22Rv1 (cell line): ENCODE measurements around the gene CLMP.

ENCODE experiments used
- H3K27ac ChIP-seq: fragments of 450-650 bp; 2 replicates; pipeline ENCODE4 v1.5.1; 2017
- ZFX ChIP-seq: fragments of 450-650 bp; IDR thresholded peaks from 2 replicates; pipeline ENCODE4 v1.6.1; 2017; ENCODE audit warnings: antibody characterized with exemption, borderline replicate concordance
- TF ChIP-seq, protein P1 (sequence below): fragments of 450-650 bp; IDR thresholded peaks from 2 replicates; pipeline ENCODE4 v1.5.1; 2017; ENCODE audit warnings: mild to moderate bottlenecking

Gene CLMP

DNA sequence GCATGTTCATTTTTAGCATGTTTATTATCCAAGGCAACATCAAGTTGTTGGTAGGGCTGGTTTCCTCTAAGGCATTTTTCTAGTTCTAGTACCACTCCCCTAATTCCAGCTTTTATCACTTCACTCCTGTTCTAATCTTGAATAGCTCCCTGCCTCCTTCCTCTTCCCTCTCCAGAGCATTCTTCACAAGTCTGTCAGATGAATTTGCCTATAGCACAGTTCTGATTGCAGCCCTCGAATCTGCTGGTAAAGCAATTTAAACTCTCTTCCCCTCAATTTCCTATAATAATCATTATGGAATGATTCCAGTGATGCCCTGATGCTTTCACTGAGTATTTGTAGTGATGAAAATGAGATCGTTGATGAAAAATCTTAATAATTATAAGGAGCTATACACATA lies 43.3 kb downstream of the CLMP start:
- no peak overlapping the region for H3K27ac ChIP-seq
- TF ChIP-seq ZFX = no peak
- TF ChIP-seq, protein P1, sequence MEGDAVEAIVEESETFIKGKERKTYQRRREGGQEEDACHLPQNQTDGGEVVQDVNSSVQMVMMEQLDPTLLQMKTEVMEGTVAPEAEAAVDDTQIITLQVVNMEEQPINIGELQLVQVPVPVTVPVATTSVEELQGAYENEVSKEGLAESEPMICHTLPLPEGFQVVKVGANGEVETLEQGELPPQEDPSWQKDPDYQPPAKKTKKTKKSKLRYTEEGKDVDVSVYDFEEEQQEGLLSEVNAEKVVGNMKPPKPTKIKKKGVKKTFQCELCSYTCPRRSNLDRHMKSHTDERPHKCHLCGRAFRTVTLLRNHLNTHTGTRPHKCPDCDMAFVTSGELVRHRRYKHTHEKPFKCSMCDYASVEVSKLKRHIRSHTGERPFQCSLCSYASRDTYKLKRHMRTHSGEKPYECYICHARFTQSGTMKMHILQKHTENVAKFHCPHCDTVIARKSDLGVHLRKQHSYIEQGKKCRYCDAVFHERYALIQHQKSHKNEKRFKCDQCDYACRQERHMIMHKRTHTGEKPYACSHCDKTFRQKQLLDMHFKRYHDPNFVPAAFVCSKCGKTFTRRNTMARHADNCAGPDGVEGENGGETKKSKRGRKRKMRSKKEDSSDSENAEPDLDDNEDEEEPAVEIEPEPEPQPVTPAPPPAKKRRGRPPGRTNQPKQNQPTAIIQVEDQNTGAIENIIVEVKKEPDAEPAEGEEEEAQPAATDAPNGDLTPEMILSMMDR = no peak

DNA sequence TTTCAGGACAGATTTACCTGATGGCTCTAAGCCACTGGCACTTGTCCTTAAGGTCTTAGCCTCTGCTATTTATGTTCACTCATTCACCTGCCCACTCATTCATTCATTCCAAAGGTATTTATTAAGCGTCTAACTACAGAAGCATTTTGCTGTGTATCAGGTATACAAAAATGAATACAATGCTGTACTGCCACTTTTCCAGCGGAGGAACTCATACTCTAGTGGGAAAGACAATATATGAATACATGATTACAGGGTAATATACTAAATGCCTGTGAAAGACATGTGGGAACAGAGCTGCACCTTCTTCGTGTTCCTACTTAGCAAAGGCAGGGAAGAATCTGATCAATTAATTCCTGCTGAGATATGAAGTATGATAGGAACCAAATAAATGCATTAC lies 43.7 kb downstream of the CLMP start:
- no peak overlapping the region for H3K27ac ChIP-seq
- TF ChIP-seq ZFX = no peak
- TF ChIP-seq, protein P1 = no peak

- TF ChIP-seq, protein P1 = no peak
- TF ChIP-seq ZFX = no peak
- no peak overlapping the region for H3K27ac ChIP-seq
Measured at GRCh38 chr11:123150882-123151281, 44.2 kb downstream of the CLMP start.

GRCh38 chr11:123148965-123149364 lies 46.1 kb downstream of the CLMP start:
- no peak overlapping the region for H3K27ac ChIP-seq
- TF ChIP-seq, protein P1 = no peak
- TF ChIP-seq ZFX = no peak

DNA sequence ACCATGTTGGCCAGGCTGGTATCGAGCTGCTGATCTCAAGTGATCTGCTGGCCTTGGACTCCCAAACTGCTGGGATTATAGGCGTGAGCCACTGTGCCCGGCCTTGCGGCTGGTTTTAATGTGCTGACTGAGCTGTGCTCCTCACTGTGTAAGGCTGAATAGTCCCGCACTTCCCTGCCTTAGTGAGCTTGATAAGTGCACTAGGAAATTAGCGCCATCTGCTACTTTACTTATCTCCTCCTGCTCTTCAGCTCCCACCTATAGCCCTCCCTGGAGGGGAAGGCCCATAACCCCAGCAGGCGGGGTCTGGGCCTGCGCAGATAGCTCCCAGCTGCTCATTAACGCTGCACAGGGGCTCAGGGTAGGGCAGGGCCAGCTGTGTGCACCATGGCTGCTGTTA lies 49.4 kb downstream of the CLMP start:
- no peak overlapping the region for H3K27ac ChIP-seq
- TF ChIP-seq, protein P1 = no peak
- TF ChIP-seq ZFX = no peak

DNA sequence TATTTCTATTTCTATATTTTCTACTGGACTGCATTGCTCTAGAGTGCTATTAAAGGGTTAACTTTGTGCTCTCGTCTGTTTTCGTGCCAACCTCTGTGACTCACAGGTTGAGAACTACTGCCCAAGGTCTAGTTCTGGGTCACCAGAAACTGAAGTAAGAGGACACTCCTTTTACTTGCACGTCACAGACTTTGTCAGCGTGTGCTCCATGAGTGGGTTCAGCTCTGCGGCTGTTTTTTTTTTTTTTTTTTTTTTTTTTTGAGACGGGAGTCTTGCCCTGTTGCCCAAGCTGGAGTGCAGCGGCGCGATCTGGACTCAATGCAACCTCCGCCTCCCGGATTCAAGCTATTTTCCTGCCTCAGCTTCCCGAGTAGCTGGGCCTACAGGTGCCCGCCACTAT lies 49.8 kb downstream of the CLMP start:
- H3K27ac ChIP-seq = no peak overlapping the region
- TF ChIP-seq ZFX = no peak
- TF ChIP-seq, protein P1 = no peak

- no peak for TF ChIP-seq ZFX
- TF ChIP-seq, protein P1 = no peak
Measured at GRCh38 chr11:123144707-123145106, 50.3 kb downstream of the CLMP start.

More at GRCh38 chr11:123144707-123145106, 50.3 kb downstream of the CLMP start:
- no peak overlapping the region for H3K27ac ChIP-seq
